Measurements from ENCODE around the gene ZBTB20.

ZBTB20 gene

GRCh38 chr3:114712728-114713492 lies 434.2 kb downstream of the ZBTB20 start:
- no peak for TF ChIP-seq CTCF (IDR thresholded peaks at IDR 0.05; ENCODE audit: low read depth, low read length, missing control alignments)
- no peak overlapping the region for H3K4me3 ChIP-seq (ENCODE audit: low read depth, low read length)
- no peak for DNase-seq (ENCODE audit: low read depth)

- H3K4me3 ChIP-seq (ENCODE audit: low read depth, low read length): no peak overlapping the region
- no peak for TF ChIP-seq CTCF (IDR thresholded peaks at IDR 0.05; ENCODE audit: low read depth, low read length, missing control alignments)
- DNase-seq (ENCODE audit: low read depth): no peak
Observed at GRCh38 chr3:114711321-114711886, 435.7 kb downstream of the ZBTB20 start.

- TF ChIP-seq CTCF (IDR thresholded peaks at IDR 0.05; ENCODE audit: low read depth, low read length, missing control alignments): no peak
- no peak for DNase-seq (ENCODE audit: low read depth)
- H3K4me3 ChIP-seq (ENCODE audit: low read depth, low read length): no peak overlapping the region
Observed at GRCh38 chr3:114709102-114709501, 438.0 kb downstream of the ZBTB20 start.

GRCh38 chr3:114707252-114707860 lies 439.7 kb downstream of the ZBTB20 start:
- DNase-seq (ENCODE audit: low read depth): no peak
- H3K4me3 ChIP-seq (ENCODE audit: low read depth, low read length): no peak overlapping the region
- TF ChIP-seq CTCF (IDR thresholded peaks at IDR 0.05; ENCODE audit: low read depth, low read length, missing control alignments): no peak

GRCh38 chr3:114706591-114707232 lies 440.4 kb downstream of the ZBTB20 start:
- no peak for DNase-seq (ENCODE audit: low read depth)
- TF ChIP-seq CTCF (IDR thresholded peaks at IDR 0.05; ENCODE audit: low read depth, low read length, missing control alignments): no peak
- no peak overlapping the region for H3K4me3 ChIP-seq (ENCODE audit: low read depth, low read length)

- no peak for DNase-seq (ENCODE audit: low read depth)
- H3K4me3 ChIP-seq (ENCODE audit: low read depth, low read length): no peak overlapping the region
- no peak for TF ChIP-seq CTCF (IDR thresholded peaks at IDR 0.05; ENCODE audit: low read depth, low read length, missing control alignments)
Observed at GRCh38 chr3:114700637-114701234, 446.4 kb downstream of the ZBTB20 start.

All from GM12864 (cell line).